Activated naive CD8-positive, alpha-beta T cell treated with anti-CD3 and anti-CD28 coated beads, Interleukin-2, amount 50 U/mL, for 24 hours (primary cell): ENCODE data around the gene LYRM2.

Experiments used
- ATAC-seq: fragments of 150-1000 bp; cut with Tn5 transposase; one replicate; pipeline ENCODE4 v1.10.0; 2021
- DNase-seq: peaks from one replicate; pipeline ENCODE4 v3.0.0; 2021
- H3K27ac Mint-ChIP-seq: one replicate; pipeline ENCODE4 v1.8.0; 2021; ENCODE audit warnings: mild to moderate bottlenecking, mixed read lengths
- H3K27me3 Mint-ChIP-seq: one replicate; pipeline ENCODE4 v1.8.0; 2021; ENCODE audit warnings: mixed read lengths
- H3K36me3 Mint-ChIP-seq: one replicate; pipeline ENCODE4 v1.8.0; 2021; ENCODE audit warnings: low read depth, mixed read lengths
- H3K4me1 Mint-ChIP-seq: one replicate; pipeline ENCODE4 v1.8.0; 2021; ENCODE audit warnings: mixed read lengths
- H3K4me3 Mint-ChIP-seq: one replicate; pipeline ENCODE4 v1.8.0; 2021; ENCODE audit warnings: mild to moderate bottlenecking, moderate library complexity, mixed read lengths
- H3K9me3 Mint-ChIP-seq: one replicate; pipeline ENCODE4 v1.8.0; 2021; ENCODE audit warnings: mixed read lengths

The LYRM2 gene

GRCh38 chr6:89591745-89592144 lies 46.8 kb downstream of the LYRM2 start:
- DNase-seq, result no peak
- no peak overlapping the region for H3K27ac Mint-ChIP-seq
- no peak for ATAC-seq
- peaks cover 12% of the 10 kb centered on the region for H3K4me1 Mint-ChIP-seq
- H3K27me3 Mint-ChIP-seq, result no peaks in the 10 kb centered on the region
- H3K9me3 Mint-ChIP-seq, result peaks cover 4% of the 10 kb centered on the region
- H3K36me3 Mint-ChIP-seq, result no peaks in the 10 kb centered on the region
- H3K4me3 Mint-ChIP-seq, result no peak overlapping the region

GRCh38 chr6:89590133-89590532 lies 48.4 kb downstream of the LYRM2 start:
- Mint-ChIP-seq H3K4me3 (no peak overlapping the region), H3K27ac (no peak overlapping the region), H3K27me3 (no peaks in the 10 kb centered on the region), H3K36me3 (no peaks in the 10 kb centered on the region), H3K4me1 (no peaks in the 10 kb centered on the region), H3K9me3 (no peaks in the 10 kb centered on the region)
- ATAC-seq (no peak), DNase-seq (no peak)

GRCh38 chr6:89589297-89590025 lies 49.1 kb downstream of the LYRM2 start:
- Mint-ChIP-seq H3K36me3 (no peaks in the 10 kb centered on the region), H3K4me1 (no peaks in the 10 kb centered on the region), H3K4me3 (no peak overlapping the region), H3K27me3 (no peaks in the 10 kb centered on the region), H3K9me3 (no peaks in the 10 kb centered on the region), H3K27ac (no peak overlapping the region)
- DNase-seq (no peak), ATAC-seq (no peak)

GRCh38 chr6:89585154-89585553 lies 53.4 kb downstream of the LYRM2 start:
- H3K4me1 Mint-ChIP-seq, result no peaks in the 10 kb centered on the region
- no peaks in the 10 kb centered on the region for H3K27me3 Mint-ChIP-seq
- no peak for ATAC-seq
- no peak for DNase-seq
- H3K27ac Mint-ChIP-seq, result no peak overlapping the region
- no peaks in the 10 kb centered on the region for H3K9me3 Mint-ChIP-seq
- H3K36me3 Mint-ChIP-seq, result no peaks in the 10 kb centered on the region
- H3K4me3 Mint-ChIP-seq, result no peak overlapping the region

GRCh38 chr6:89584539-89584938 lies 54.0 kb downstream of the LYRM2 start:
- ATAC-seq (no peak), DNase-seq (no peak)
- H3K36me3 Mint-ChIP-seq, result no peaks in the 10 kb centered on the region
- H3K9me3 Mint-ChIP-seq, result no peaks in the 10 kb centered on the region
- H3K4me3 Mint-ChIP-seq, result no peak overlapping the region
- H3K27ac Mint-ChIP-seq, result no peak overlapping the region
- H3K4me1 Mint-ChIP-seq, result no peaks in the 10 kb centered on the region
- H3K27me3 Mint-ChIP-seq, result no peaks in the 10 kb centered on the region

GRCh38 chr6:89583559-89583958 lies 55.0 kb downstream of the LYRM2 start:
- ATAC-seq (no peak), DNase-seq (no peak)
- no peaks in the 10 kb centered on the region for H3K4me1 Mint-ChIP-seq
- H3K27me3 Mint-ChIP-seq, result no peaks in the 10 kb centered on the region
- no peaks in the 10 kb centered on the region for H3K9me3 Mint-ChIP-seq
- H3K4me3 Mint-ChIP-seq, result no peak overlapping the region
- H3K27ac Mint-ChIP-seq, result no peak overlapping the region
- no peaks in the 10 kb centered on the region for H3K36me3 Mint-ChIP-seq

GRCh38 chr6:89582669-89583325 lies 55.8 kb downstream of the LYRM2 start:
- H3K27me3 Mint-ChIP-seq, result no peaks in the 10 kb centered on the region
- no peaks in the 10 kb centered on the region for H3K4me1 Mint-ChIP-seq
- no peaks in the 10 kb centered on the region for H3K36me3 Mint-ChIP-seq
- H3K9me3 Mint-ChIP-seq, result no peaks in the 10 kb centered on the region
- ATAC-seq (no peak), DNase-seq (no peak)
- H3K27ac Mint-ChIP-seq, result no peak overlapping the region
- H3K4me3 Mint-ChIP-seq, result no peak overlapping the region

GRCh38 chr6:89581689-89582088 lies 56.9 kb downstream of the LYRM2 start:
- Mint-ChIP-seq H3K4me1 (no peaks in the 10 kb centered on the region), H3K27me3 (no peaks in the 10 kb centered on the region), H3K9me3 (no peaks in the 10 kb centered on the region), H3K27ac (no peak overlapping the region), H3K36me3 (no peaks in the 10 kb centered on the region), H3K4me3 (no peak overlapping the region)
- DNase-seq, result no peak
- no peak for ATAC-seq

- Mint-ChIP-seq H3K27ac (no peak overlapping the region), H3K4me1 (no peaks in the 10 kb centered on the region), H3K4me3 (no peak overlapping the region), H3K36me3 (no peaks in the 10 kb centered on the region), H3K27me3 (no peaks in the 10 kb centered on the region), H3K9me3 (no peaks in the 10 kb centered on the region)
- ATAC-seq, result no peak
- no peak for DNase-seq
These were observed 57.4 kb downstream of the LYRM2 start for GRCh38 chr6:89580997-89581666.

GRCh38 chr6:89575562-89575960 lies 63.0 kb downstream of the LYRM2 start:
- Mint-ChIP-seq H3K4me1 (peaks cover 3% of the 10 kb centered on the region), H3K27ac (no peak overlapping the region), H3K36me3 (no peaks in the 10 kb centered on the region), H3K4me3 (no peak overlapping the region), H3K9me3 (no peaks in the 10 kb centered on the region), H3K27me3 (no peaks in the 10 kb centered on the region)
- DNase-seq, result no peak
- no peak for ATAC-seq

GRCh38 chr6:89574910-89575561 lies 63.5 kb downstream of the LYRM2 start:
- Mint-ChIP-seq H3K36me3 (no peaks in the 10 kb centered on the region), H3K27me3 (no peaks in the 10 kb centered on the region), H3K9me3 (no peaks in the 10 kb centered on the region), H3K27ac (no peak overlapping the region), H3K4me3 (no peak overlapping the region), H3K4me1 (peaks cover 3% of the 10 kb centered on the region)
- ATAC-seq (no peak), DNase-seq (no peak)

- DNase-seq, result no peak
- Mint-ChIP-seq H3K9me3 (no peaks in the 10 kb centered on the region), H3K4me1 (no peaks in the 10 kb centered on the region), H3K27ac (no peak overlapping the region), H3K36me3 (no peaks in the 10 kb centered on the region), H3K27me3 (no peaks in the 10 kb centered on the region), H3K4me3 (no peak overlapping the region)
- no peak for ATAC-seq
These were observed 70.7 kb downstream of the LYRM2 start for GRCh38 chr6:89567630-89568390.

GRCh38 chr6:89566930-89567629 lies 71.5 kb downstream of the LYRM2 start:
- Mint-ChIP-seq H3K9me3 (no peaks in the 10 kb centered on the region), H3K4me3 (no peak overlapping the region), H3K36me3 (no peaks in the 10 kb centered on the region), H3K27ac (no peak overlapping the region), H3K27me3 (no peaks in the 10 kb centered on the region), H3K4me1 (no peaks in the 10 kb centered on the region)
- ATAC-seq, result no peak
- DNase-seq, result no peak
